NCI-H1694 (cell line): ENCODE data around the gene PEX7.
"Not testable (repeated sequence)": the region's sequence is repeated elsewhere in the genome, so short reads cannot be mapped to it uniquely, and the experiment has no call there.

Experiments
- DNase-seq: peaks from one replicate; lab custom pipeline; 2025; lab: John Stamatoyannopoulos, UW

The PEX7 gene

DNA sequence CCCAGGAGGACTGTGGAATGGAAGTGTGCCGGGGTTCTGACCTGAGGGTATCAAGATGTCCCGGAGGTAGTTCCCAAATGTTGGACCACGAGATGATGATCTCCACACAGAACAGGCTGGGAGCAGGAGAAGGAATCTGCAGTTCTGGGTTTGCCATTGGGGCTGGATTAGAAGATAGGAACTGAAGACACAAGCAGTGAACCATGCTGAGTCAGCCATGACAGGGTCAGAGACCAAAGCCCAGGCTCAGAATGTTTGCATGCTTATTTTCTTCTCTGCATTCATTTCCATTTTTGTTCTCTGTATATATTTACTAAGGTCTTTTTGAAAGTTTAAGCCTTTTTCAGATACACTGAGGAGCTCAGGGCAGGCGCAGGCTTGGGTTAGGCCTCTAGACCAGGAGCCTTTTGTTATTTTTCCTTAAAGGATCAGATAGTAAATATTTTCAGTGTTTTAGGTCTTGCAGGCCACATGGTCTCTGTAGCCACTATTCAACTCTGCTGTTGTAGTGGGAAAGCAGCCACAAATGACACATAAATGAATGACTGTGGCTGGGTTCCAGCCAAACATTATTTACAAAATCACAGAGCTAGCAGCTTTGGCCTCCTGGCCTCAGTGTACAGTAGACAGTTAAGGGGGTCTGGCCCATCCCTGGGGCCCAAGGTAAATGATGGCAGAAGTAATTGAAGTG is 128.2 kb downstream of the PEX7 start:
- DNase-seq, result no peak

DNA sequence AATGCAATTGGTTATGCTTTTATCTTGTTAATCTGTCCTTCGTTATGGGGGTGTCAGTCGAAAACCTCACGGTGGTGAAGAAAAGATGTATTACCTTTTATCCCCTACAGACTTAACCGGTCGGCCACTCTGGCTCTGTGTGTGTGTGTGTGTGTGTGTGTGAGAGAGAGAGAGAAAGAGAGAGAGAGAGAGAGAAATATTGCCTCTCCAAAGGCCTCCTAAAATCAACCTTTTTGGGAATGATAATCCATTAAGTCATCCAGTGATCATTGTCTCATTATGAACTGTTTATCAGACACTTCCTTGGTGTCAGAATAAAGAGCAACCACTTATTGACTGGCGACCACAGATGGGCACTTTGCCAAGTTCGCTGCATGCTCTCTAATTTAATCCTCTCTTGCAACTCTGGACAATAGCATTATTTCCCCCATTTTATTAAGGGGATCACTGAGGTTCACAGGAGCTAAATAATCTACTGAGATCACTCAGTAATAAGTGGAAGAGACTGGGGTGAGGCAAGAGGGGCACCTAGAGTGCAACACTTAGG is 130.4 kb downstream of the PEX7 start:
- DNase-seq, result no peak

DNA sequence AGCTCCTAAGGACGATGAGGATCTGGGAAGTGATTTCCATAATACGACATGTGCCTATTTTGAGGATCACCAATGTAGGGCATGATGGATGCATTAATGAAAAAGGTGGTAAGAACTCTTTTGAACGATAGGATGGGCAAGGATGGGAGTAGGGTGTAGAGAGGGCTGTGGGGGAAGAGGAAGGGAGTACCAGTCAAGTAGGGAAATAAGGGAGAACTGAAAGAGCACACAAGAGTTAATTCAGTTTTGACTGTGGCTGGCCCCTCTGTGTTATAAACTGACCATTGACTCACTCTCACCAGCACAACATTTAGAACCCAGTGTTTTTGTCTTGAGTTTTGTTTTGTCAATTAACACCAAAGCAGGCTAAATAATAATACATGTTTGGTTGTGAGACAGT is 132.7 kb downstream of the PEX7 start:
- DNase-seq, result no peak

GRCh38 chr6:136956590-136957544 is 134.5 kb downstream of the PEX7 start:
- DNase-seq, result no peak

GRCh38 chr6:136958168-136958567 is 135.8 kb downstream of the PEX7 start:
- no peak for DNase-seq

- no peak for DNase-seq
Measured at GRCh38 chr6:136959471-136959891, 137.1 kb downstream of the PEX7 start.

DNA sequence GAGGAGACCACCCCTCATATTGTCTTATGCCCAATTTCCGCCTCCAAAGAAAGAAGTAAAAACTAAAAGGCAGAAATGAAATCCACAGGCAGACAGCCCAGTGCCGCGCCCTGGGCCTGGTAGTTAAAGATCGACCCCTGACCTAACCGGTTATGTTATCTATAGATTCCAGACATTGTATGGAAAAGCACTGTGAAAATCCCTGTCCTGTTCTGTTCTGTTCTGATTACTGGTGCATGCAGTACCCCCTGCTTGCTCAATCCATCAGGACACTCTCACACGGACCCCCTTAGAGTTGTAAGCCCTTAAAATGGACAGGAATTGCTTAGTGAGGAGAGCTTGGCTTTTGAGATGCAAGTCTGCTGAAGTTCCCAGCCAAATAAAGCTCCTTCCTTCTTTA is 137.5 kb downstream of the PEX7 start:
- not testable (repeated sequence) for DNase-seq

GRCh38 chr6:136960781-136961180 is 138.4 kb downstream of the PEX7 start:
- no peak for DNase-seq

- no peak for DNase-seq
Measured at GRCh38 chr6:136961848-136962247, 139.5 kb downstream of the PEX7 start.

GRCh38 chr6:136962661-136963060 is 140.3 kb downstream of the PEX7 start:
- DNase-seq, result peak; percentile 82

GRCh38 chr6:136963259-136963658 is 140.9 kb downstream of the PEX7 start:
- no peak for DNase-seq
